Right forelimb (tissue), 1 donor: ENCODE data around the gene TBL1X.
A peak's percentile ranks its signal among the peaks of the same experiment; 100 is the strongest.

ENCODE experiments used
- DNase-seq: peaks from one replicate; pipeline ENCODE4 v3.0.0-alpha.2; 2018

The TBL1X gene

DNA sequence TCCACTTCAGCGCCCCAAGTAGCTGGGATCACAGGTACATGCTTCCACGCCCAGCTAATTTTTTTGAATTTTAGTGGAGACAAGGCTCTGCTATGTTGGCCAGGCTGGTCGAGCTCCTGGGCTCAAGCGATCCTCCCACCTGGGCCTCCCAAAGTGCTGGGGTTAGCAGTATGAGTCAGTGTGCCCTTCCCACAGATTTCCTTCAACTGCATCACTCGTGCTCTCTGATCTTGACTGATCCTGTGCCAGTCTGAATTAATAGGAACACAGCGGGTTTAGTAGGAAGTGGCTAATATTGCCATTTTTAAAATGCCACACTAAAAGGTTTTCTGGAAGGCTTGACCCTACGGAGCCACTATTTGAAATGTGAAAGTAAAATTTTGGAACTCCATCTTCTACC, 317.1 kb downstream of the TBL1X start:
- DNase-seq: no peak

DNA sequence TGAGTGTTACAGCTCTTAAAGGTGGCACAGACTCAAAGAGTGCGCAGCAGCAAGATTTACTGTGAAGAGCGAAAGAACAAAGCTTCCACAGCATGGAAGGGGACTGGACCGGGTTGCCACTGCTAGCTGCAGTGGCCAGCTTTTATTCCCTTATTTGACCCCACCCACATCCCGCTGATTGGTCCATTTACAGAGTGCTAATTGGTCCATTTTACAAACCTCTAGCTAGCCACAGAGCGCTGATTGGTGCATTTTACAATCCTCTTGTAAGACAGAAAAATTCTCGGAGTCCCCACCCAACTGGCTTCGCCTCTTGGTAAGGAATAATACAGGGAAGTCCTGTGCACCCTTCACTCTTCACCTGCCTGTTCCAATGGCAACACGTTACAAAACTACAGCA, 319.5 kb downstream of the TBL1X start:
- DNase-seq: no peak

DNA sequence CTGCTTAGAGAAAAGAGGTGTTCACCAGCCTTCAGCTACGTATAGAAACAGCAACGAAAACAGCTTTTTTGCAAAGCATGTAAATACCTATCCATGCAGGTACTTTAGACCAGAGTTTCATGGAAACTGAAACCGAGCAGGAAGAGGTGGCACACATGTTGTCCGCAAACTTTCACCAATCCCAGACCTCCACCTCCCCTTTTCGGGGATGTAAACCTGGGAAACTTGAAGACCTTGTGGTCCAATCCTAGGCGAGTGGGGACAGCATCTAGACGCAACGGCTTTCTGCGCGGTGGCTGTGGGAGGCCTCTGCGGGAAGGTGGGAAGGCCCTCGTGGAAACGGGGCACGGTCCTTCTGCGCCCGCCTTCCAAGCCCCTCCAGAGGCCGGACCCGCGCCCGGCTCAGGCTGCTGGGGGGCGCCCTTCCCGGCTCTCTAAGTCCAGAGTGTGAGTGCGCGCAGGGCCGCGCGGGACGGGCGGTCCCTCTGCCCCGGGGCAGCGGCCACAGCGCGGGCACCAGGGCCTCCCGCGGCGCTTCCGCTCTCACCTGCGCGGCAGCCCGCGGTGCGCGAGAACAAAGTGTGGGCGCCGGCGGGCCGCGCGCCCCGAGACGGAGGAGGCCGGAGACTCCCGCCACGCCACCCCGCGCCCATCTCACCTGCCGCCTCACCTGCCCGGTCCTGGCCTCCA, 320.5 kb downstream of the TBL1X start:
- no peak for DNase-seq

DNA sequence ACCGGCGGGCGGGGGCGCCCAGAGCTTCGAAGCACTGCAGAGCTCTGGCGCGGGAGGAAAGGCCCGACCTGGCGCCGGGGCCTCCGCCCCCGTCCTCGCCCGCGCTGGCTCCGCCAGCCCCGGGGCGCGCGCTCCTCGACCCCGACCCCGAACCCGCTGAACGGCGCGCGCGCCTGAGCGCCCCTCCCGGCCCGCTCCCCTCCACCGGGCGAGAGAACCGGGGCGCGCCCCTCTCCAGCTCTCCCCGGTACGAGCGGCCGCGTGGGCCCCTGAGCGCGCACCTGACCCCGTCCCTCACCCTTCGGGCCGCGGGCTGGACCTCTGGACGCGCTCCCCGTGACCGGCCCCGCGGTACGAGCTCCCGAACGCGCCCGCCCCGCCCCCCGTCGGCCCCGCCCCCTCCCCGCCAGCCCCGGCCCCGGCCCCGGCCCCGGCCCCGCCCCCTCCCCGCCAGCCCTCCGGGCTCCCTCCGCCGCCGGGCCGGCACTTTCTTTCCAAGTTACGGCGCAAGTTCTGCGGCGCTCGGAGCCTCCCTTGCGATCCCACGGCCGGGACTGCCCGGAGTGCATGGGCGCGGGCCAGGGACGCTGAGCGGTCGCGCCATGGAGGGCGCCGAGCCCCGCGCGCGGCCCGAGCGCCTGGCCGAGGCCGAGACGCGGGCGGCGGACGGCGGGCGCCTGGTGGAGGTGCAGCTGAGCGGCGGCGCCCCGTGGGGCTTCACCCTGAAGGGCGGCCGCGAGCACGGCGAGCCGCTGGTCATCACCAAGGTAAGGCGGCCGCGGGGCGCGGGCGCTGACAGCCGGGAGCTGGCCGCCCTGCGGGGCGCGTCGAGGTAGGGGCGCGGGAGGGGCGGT, 321.3 kb downstream of the TBL1X start, which contains the start of gene SHROOM2:
SHROOM2 (plus strand) TSS at position 486 of the 854 bp plus-strand sequence; CDS start at position 603, 117 bp downstream.
- peak; percentile 51 for DNase-seq

DNA sequence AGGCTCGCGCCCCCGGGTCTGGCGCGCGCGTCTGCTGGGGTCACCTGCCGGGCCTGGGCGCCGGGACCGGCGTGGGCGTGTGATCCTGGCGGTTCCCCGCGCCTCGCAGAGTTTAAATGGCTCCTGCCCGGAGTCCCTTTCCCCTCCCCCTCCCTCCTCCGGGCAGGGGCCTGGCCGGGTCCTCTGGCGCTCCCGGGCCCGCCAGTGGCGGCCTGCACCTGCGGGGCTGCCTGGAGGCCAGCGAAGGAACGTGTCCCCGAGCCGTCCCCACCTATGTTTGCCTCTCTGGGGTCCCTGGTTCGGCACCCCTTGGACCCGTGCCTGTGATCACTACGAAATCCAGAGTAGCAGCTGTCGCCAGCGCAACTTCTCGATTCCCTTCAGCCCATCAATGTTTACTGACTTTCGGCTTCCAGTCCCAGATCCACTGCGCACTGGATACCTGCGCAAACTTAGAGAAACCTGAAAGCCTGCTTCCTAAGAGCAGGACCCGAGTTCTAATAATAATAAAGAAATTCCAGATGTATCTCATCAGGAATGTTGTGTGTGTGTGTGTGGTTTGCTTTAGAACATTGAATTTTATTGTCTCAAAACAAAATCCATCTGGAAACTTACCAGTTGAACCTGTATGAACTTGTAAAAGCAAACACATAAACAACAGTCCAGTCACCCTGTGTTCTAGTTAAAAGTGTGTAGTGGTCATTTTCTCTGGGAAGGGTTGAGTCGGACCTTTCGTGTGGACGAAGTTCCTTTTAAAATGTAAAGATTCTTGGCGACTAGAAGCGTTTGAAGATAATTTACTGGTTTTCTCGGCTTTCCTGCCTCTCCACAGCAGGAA, 322.2 kb downstream of the TBL1X start:
- DNase-seq: no peak

DNA sequence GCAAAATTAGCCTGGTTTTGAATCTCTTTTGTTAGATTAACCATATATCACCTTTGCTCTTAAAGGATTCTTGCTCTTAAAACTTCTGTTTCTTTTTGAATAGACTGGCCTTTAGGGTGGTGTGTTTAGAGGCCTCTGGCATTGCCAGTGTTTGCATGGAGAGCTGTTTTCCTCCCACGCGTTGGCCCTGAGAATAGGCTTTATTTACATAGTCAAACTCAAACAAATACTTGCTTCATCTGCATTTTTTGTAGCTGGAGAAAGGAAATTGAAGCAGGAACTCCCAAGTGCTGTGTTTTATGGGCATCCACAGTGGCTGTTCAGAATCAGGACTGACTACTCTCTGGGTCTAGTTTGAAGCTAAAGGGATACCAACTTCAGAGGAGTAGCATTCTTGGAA, 324.1 kb downstream of the TBL1X start:
- no peak for DNase-seq

DNA sequence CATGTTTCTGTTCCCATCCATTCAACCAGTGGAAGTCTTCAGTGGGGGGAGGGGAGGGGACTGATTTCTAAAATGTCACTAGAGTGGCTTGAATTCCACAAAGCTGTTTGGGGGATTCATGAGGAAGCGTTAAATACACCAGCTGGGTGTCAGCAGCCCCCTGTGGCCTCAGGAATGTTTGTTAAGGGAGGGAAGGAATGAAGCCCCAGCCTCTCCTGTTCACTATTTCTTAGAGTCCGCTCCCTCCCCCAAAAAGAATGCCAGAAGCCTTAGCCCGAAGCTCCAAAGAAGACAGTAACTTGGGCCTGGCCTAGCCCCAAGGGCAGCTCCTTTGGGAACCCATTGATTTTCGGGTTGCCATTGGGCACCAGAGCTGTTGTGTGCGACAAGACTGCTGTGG, 324.7 kb downstream of the TBL1X start:
- DNase-seq: no peak
